ENCODE data around the gene ZPBP.
"Not testable (repeated sequence)": the region's sequence is repeated elsewhere in the genome, so short reads cannot be mapped to it uniquely, and the experiment has no call there.

The ZPBP gene

GRCh38 chr7:50073093-50073492, 20.0 kb downstream of the ZPBP start:
- Histone ChIP-seq H3K9me3 (ENCODE audit: control insufficient read depth, insufficient read depth, low read length) (peaks cover 18% of the 10 kb centered on the region; the same call in 1 of the 2 replicates), H3K9ac (ENCODE audit: low read depth, low read length) (no peak overlapping the region), H3K36me3 (ENCODE audit: insufficient read depth, low read length) (no peaks in the 10 kb centered on the region), H3K4me1 (ENCODE audit: insufficient read depth, low read length) (no peaks in the 10 kb centered on the region)

GRCh38 chr7:50069613-50070012, 23.4 kb downstream of the ZPBP start:
- Histone ChIP-seq H3K9ac (ENCODE audit: low read depth, low read length) (no peak overlapping the region), H3K36me3 (ENCODE audit: insufficient read depth, low read length) (no peaks in the 10 kb centered on the region), H3K4me1 (ENCODE audit: insufficient read depth, low read length) (no peaks in the 10 kb centered on the region), H3K9me3 (ENCODE audit: control insufficient read depth, insufficient read depth, low read length) (peaks cover 18% of the 10 kb centered on the region; the same call in 1 of the 2 replicates)

DNA sequence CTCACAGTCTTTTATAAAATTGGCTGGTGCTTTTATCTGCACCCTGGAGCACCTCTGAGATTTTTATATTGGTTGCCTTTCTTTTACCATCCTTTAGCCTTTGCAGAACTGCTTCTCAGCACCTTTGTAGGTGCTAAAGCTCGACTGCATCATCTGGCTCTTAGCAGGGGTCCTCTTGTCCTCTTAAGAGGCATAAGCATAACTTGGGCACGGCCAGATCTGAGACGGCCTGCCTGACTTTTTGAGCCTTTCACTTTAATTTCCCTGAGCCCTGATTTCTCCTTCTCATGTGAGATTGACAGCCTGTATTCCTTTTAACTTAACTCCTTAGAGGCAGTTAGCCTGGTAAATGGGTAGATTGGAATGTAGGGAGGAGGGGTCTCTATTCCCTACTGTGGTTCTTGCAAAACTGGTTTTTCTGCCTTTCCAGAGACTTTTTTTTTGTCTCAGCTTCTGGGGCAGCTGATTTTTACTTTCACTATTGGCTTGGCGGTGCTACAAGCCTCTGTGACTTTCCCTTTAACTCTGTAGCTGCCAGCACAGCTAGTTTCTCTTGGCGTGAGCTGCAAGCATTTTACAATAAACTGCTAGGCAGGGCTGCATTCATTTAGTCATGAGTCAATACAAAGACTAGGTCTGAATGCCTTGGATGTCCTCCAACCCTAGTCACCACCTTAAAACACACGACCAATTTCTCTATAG, 24.0 kb downstream of the ZPBP start:
- Histone ChIP-seq H3K36me3 (ENCODE audit: insufficient read depth, low read length) (no peaks in the 10 kb centered on the region), H3K9ac (ENCODE audit: low read depth, low read length) (no peak overlapping the region), H3K4me1 (ENCODE audit: insufficient read depth, low read length) (no peaks in the 10 kb centered on the region), H3K9me3 (ENCODE audit: control insufficient read depth, insufficient read depth, low read length) (peaks cover 18% of the 10 kb centered on the region; the same call in 1 of the 2 replicates)

GRCh38 chr7:50068026-50068425, 25.0 kb downstream of the ZPBP start:
- Histone ChIP-seq H3K9me3 (ENCODE audit: control insufficient read depth, insufficient read depth, low read length) (peaks cover 18% of the 10 kb centered on the region; the same call in 1 of the 2 replicates), H3K4me1 (ENCODE audit: insufficient read depth, low read length) (no peaks in the 10 kb centered on the region), H3K36me3 (ENCODE audit: insufficient read depth, low read length) (no peaks in the 10 kb centered on the region), H3K9ac (ENCODE audit: low read depth, low read length) (no peak overlapping the region)

GRCh38 chr7:50062951-50063350, 30.1 kb downstream of the ZPBP start:
- no peak overlapping the region for H3K9ac ChIP-seq (ENCODE audit: low read depth, low read length)
- H3K36me3 ChIP-seq (ENCODE audit: insufficient read depth, low read length) = no peaks in the 10 kb centered on the region
- no peaks in the 10 kb centered on the region for H3K9me3 ChIP-seq (ENCODE audit: control insufficient read depth, insufficient read depth, low read length)
- no peaks in the 10 kb centered on the region for H3K4me1 ChIP-seq (ENCODE audit: insufficient read depth, low read length)

GRCh38 chr7:50056131-50056530, 36.9 kb downstream of the ZPBP start:
- Histone ChIP-seq H3K9me3 (ENCODE audit: control insufficient read depth, insufficient read depth, low read length) (no peaks in the 10 kb centered on the region), H3K36me3 (ENCODE audit: insufficient read depth, low read length) (no peaks in the 10 kb centered on the region), H3K4me1 (ENCODE audit: insufficient read depth, low read length) (no peaks in the 10 kb centered on the region), H3K9ac (ENCODE audit: low read depth, low read length) (no peak overlapping the region)

DNA sequence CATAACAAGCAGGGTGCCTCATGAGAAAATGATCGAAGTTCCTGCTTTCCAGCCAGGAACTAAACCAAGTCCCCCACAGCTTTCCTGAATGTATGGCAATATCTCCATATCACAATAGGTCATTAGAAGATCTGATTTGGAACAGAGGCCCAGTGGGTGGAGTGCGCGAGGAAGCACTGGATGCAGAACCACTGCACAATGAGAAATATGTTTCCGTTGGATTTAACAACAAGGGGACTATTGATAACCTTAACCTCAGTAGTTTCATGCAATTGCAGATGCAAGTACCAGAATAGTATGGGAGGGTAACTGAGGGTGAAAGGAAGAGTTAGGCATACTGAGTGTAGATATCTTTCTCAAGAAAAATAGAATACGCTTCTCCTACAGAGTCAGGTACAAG, 45.3 kb downstream of the ZPBP start:
- Histone ChIP-seq H3K36me3 (ENCODE audit: insufficient read depth, low read length) (no peaks in the 10 kb centered on the region), H3K9me3 (ENCODE audit: control insufficient read depth, insufficient read depth, low read length) (no peaks in the 10 kb centered on the region), H3K4me1 (ENCODE audit: insufficient read depth, low read length) (no peaks in the 10 kb centered on the region), H3K9ac (ENCODE audit: low read depth, low read length) (no peak overlapping the region)

GRCh38 chr7:50041165-50041564, 51.9 kb downstream of the ZPBP start:
- not testable (repeated sequence) for H3K36me3 ChIP-seq (ENCODE audit: insufficient read depth, low read length); H3K9ac ChIP-seq (ENCODE audit: low read depth, low read length); H3K4me1 ChIP-seq (ENCODE audit: insufficient read depth, low read length); H3K9me3 ChIP-seq (ENCODE audit: control insufficient read depth, insufficient read depth, low read length)

GRCh38 chr7:50037086-50037485, 56.0 kb downstream of the ZPBP start:
- Histone ChIP-seq H3K36me3 (ENCODE audit: insufficient read depth, low read length) (no peaks in the 10 kb centered on the region), H3K9ac (ENCODE audit: low read depth, low read length) (no peak overlapping the region), H3K4me1 (ENCODE audit: insufficient read depth, low read length) (no peaks in the 10 kb centered on the region), H3K9me3 (ENCODE audit: control insufficient read depth, insufficient read depth, low read length) (no peaks in the 10 kb centered on the region)

GRCh38 chr7:50022991-50023390, 70.1 kb downstream of the ZPBP start:
- no peaks in the 10 kb centered on the region for H3K36me3 ChIP-seq (ENCODE audit: insufficient read depth, low read length)
- H3K4me1 ChIP-seq (ENCODE audit: insufficient read depth, low read length) = no peaks in the 10 kb centered on the region
- H3K9ac ChIP-seq (ENCODE audit: low read depth, low read length) = no peak overlapping the region
- H3K9me3 ChIP-seq (ENCODE audit: control insufficient read depth, insufficient read depth, low read length) = no peaks in the 10 kb centered on the region

DNA sequence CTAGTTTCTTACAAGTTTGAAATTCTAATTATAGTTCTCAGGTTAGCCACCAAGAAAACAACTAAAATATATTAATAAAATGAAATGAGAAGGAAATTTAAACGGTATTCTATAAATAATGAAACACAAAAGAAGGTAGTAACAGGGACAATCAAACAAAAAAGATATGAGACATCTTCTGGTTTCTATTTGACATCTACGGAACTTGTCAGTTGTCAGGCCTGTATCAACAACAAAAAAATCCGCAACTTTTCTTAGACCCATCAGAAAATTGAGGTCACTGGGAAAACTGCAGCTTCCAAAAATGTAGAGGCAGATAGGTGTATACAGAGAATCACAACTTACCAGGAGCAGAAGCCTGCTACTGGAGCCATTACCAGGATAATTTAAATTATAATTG, 70.6 kb downstream of the ZPBP start:
- H3K9ac ChIP-seq (ENCODE audit: low read depth, low read length) = no peak overlapping the region
- H3K4me1 ChIP-seq (ENCODE audit: insufficient read depth, low read length) = no peaks in the 10 kb centered on the region
- no peaks in the 10 kb centered on the region for H3K36me3 ChIP-seq (ENCODE audit: insufficient read depth, low read length)
- no peaks in the 10 kb centered on the region for H3K9me3 ChIP-seq (ENCODE audit: control insufficient read depth, insufficient read depth, low read length)

DNA sequence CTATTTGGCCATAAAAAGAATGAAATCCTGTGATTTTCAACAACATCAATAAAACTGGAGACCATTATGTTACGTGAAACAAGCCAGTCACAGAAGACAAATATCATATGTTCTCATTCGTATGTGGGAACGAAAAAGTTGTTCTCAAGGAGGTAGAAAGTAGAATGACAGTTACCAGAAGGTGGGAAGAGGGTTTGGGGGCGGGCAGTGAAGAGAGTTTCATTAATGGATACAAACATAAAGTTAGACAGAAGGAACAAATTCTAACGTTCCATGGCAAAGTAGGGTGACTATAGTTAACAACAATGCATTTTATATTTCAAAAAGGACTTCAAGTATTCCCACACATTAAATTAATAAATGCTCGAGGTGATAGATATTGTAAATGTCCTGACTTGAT, 97.4 kb downstream of the ZPBP start:
- Histone ChIP-seq H3K9ac (ENCODE audit: low read depth, low read length) (no peak overlapping the region), H3K36me3 (ENCODE audit: insufficient read depth, low read length) (no peaks in the 10 kb centered on the region), H3K4me1 (ENCODE audit: insufficient read depth, low read length) (no peaks in the 10 kb centered on the region), H3K9me3 (ENCODE audit: control insufficient read depth, insufficient read depth, low read length) (no peaks in the 10 kb centered on the region)

DNA sequence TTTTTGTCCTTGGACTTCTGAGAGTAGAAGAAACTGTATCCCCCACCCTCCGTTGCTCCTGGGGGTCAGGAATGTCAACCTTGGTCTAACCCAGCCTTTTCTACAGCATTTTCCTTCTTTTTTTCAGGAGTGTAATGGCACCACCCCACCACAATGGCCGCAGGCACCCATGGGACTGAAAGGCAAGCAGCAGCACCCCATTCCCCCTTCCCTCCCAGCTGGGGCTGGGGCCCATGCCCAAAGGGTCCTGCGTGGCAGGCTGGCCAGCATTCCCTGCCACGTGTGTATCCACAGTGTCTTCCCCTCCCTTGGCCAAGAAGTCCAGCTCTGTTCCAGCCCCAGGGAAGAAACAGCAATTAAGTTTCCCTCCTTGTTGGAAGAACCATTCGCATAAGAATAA, 106.9 kb downstream of the ZPBP start:
- no peak overlapping the region; the same call in 1 of the 2 replicates for H3K9ac ChIP-seq (ENCODE audit: low read depth, low read length)
- no peaks in the 10 kb centered on the region for H3K4me1 ChIP-seq (ENCODE audit: insufficient read depth, low read length)
- H3K9me3 ChIP-seq (ENCODE audit: control insufficient read depth, insufficient read depth, low read length) = peaks cover 7% of the 10 kb centered on the region; the same call in 1 of the 2 replicates
- no peaks in the 10 kb centered on the region for H3K36me3 ChIP-seq (ENCODE audit: insufficient read depth, low read length)

- Histone ChIP-seq H3K9ac (ENCODE audit: low read depth, low read length) (no peak overlapping the region), H3K4me1 (ENCODE audit: insufficient read depth, low read length) (no peaks in the 10 kb centered on the region), H3K9me3 (ENCODE audit: control insufficient read depth, insufficient read depth, low read length) (no peaks in the 10 kb centered on the region), H3K36me3 (ENCODE audit: insufficient read depth, low read length) (no peaks in the 10 kb centered on the region)
Measured at GRCh38 chr7:49980465-49980864, 112.6 kb downstream of the ZPBP start.

GRCh38 chr7:49976238-49976637, 116.8 kb downstream of the ZPBP start:
- Histone ChIP-seq H3K4me1 (ENCODE audit: insufficient read depth, low read length) (no peaks in the 10 kb centered on the region), H3K9ac (ENCODE audit: low read depth, low read length) (no peak overlapping the region), H3K9me3 (ENCODE audit: control insufficient read depth, insufficient read depth, low read length) (no peaks in the 10 kb centered on the region), H3K36me3 (ENCODE audit: insufficient read depth, low read length) (no peaks in the 10 kb centered on the region)
